ENCODE data around the gene OXLD1. TPM values are rescaled to one million over a fixed set of nuclear protein-coding genes. Genes with fewer than 3 reads are reported as not detected.
"Not testable (repeated sequence)": the region's sequence is repeated elsewhere in the genome, so short reads cannot be mapped to it uniquely, and the experiment has no call there.

Gene OXLD1
- total RNA-seq, 1 experiment from 2014 or later: 47.5 TPM

DNA sequence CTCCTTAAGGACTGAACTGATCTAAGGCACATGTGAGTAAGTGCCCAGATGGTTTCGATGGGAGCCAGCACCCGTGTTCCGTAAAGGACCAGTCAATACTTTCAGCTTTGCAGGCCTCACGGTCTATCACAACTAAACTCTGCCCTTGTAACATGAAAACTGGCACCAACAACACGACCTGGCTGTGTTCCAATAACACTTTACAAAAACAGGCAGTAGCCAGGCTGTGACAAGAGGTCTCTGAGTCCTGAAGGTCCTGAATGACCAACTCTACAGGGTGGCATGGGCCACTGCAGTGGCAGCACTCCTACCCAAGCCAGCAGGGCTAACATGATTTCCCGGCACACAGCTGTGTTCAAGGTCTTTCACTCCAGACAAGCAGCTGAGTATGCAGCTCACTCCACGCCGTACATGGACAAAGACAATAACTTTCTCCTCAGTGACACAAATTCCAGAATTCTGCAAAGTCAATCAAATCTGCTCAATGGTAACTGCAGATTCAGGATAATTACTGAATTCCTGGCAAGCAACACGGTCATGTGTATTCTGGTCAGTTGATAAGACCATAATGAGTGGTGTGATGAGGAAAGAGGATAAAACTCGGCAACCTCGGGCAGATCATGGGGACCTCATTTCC is 44.8 kb downstream of the OXLD1 start:
- DNase-seq (ENCODE audit: extremely low read depth, low read depth): no peak

- DNase-seq (ENCODE audit: extremely low read depth, low read depth): not testable (repeated sequence)
These were observed 48.1 kb downstream of the OXLD1 start for GRCh38 chr17:81618307-81618706.

DNA sequence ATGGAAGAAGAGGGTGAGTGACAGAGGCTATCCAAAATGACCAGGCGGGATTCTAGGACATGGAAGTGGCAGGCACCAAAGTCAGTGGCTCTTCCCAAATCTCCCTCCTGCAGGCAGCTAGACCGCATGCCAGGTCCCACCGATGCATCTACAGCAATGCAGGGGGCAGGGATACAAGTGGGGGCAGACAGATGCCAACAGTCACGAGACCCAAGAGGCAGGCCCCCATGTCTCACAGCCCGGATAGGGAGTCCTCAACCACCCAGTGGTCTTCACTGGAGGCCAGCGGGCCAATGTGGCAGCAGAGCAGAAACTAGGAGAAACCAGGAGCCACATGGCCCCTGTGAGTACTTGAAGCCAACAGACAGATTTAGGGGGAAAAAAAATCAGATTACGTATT is 49.5 kb downstream of the OXLD1 start:
- no peak for DNase-seq (ENCODE audit: extremely low read depth, low read depth)

DNA sequence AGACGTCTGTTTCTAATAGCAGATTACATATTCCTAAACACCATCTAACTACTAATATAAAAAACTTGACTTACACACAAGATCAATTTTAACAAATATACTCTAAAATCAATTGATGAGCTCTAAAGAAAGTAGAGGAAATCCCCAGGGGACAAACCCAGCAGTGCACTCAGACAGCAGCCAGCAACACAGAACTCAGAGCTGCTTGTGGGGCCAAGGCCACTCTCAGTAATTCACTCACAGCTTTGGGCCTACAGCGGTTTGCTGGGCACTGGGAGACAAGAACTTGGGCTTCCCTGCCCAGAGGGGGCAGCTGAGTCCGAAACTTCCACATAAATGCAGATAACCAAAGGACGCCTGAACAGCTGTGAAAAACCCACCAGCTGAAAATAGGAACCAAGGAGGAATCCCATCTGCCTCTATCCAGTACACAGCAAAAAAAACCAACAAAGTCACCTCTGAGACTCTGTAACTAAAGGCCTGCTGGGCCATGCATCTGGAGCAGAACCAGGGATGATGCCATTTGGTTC is 50.9 kb downstream of the OXLD1 start:
- DNase-seq (ENCODE audit: extremely low read depth, low read depth): no peak

Small RNA genes within 50 kb of the gene (small RNA-seq; reads per million reads assigned to genes)
- 0 reads per million in 2 experiments for gene MIR6786

Other genes with a start within 250 kb of the OXLD1 start
- gene ACTG1, start 153.8 kb downstream of the OXLD1 start, total RNA-seq (2014; rRNA removed; shearing (Covaris generic)): 2,788 and 3,093 TPM in 2 replicates
- gene FSCN2, start 138.2 kb downstream of the OXLD1 start, total RNA-seq (2014; rRNA removed; shearing (Covaris generic)): 0.46 and 0.62 TPM in 2 replicates
- 13.0 and 15.4 TPM in 2 replicates for gene FAAP100, start 114.3 kb downstream of the OXLD1 start, total RNA-seq (2014; rRNA removed; shearing (Covaris generic))
- gene NPLOC4, start 29.5 kb downstream of the OXLD1 start, total RNA-seq (2014; rRNA removed; shearing (Covaris generic)): 57.1 and 69.9 TPM in 2 replicates
- gene TSPAN10, start 29.4 kb downstream of the OXLD1 start, total RNA-seq (2014; rRNA removed; shearing (Covaris generic)): 0.42 and 0.49 TPM in 2 replicates
- gene PDE6G, start 10.1 kb downstream of the OXLD1 start, total RNA-seq (2014; rRNA removed; shearing (Covaris generic)): not detected in 2 replicates
- 20.3 and 21.7 TPM in 2 replicates for gene CCDC137, start 132 bp upstream of the OXLD1 start, total RNA-seq (2014; rRNA removed; shearing (Covaris generic))
- gene ARL16, start 17.2 kb upstream of the OXLD1 start, total RNA-seq (2014; rRNA removed; shearing (Covaris generic)): 35.3 and 36.4 TPM in 2 replicates
- gene HGS, start 17.4 kb upstream of the OXLD1 start, total RNA-seq (2014; rRNA removed; shearing (Covaris generic)): 57.5 and 57.9 TPM in 2 replicates
- 33.7 and 38.1 TPM in 2 replicates for gene MRPL12, start 36.8 kb upstream of the OXLD1 start, total RNA-seq (2014; rRNA removed; shearing (Covaris generic))
- gene SLC25A10, start 45.7 kb upstream of the OXLD1 start, total RNA-seq (2014; rRNA removed; shearing (Covaris generic)): 9.4 and 12.6 TPM in 2 replicates
- gene GCGR, start 137.5 kb upstream of the OXLD1 start, total RNA-seq (2014; rRNA removed; shearing (Covaris generic)): 0.40 and 0.58 TPM in 2 replicates
- 25.6 and 31.7 TPM in 2 replicates for gene MCRIP1, start 166.7 kb upstream of the OXLD1 start, total RNA-seq (2014; rRNA removed; shearing (Covaris generic))
- gene PPP1R27, start 168.4 kb upstream of the OXLD1 start, total RNA-seq (2014; rRNA removed; shearing (Covaris generic)): not detected in 2 replicates
- gene P4HB, start 193.9 kb upstream of the OXLD1 start, total RNA-seq (2014; rRNA removed; shearing (Covaris generic)): 800 and 860 TPM in 2 replicates
- gene ARHGDIA, start 204.7 kb upstream of the OXLD1 start, total RNA-seq (2014; rRNA removed; shearing (Covaris generic)): 175 and 178 TPM in 2 replicates
- gene ALYREF, start 225.0 kb upstream of the OXLD1 start, total RNA-seq (2014; rRNA removed; shearing (Covaris generic)): 130 and 142 TPM in 2 replicates
- gene ANAPC11, start 225.1 kb upstream of the OXLD1 start, total RNA-seq (2014; rRNA removed; shearing (Covaris generic)): 137 and 139 TPM in 2 replicates
- 0.05 TPM in 1 of 2 replicates, not detected in the other for gene NPB, start 235.6 kb upstream of the OXLD1 start, total RNA-seq (2014; rRNA removed; shearing (Covaris generic))
- 2.7 and 3.4 TPM in 2 replicates for gene PCYT2, start 244.8 kb upstream of the OXLD1 start, total RNA-seq (2014; rRNA removed; shearing (Covaris generic))

All from NCI-H460 (cell line).